GM21367 (cell line): ENCODE measurements around the gene TMTC4.
A peak's percentile ranks its signal among the peaks of the same experiment; 100 is the strongest.
"Not testable (repeated sequence)": the region's sequence is repeated elsewhere in the genome, so short reads cannot be mapped to it uniquely, and the experiment has no call there.

Source experiments
- ATAC-seq: cut with Tn5 transposase; IDR thresholded peaks from one replicate; pipeline ENCODE4 v1.9.1; 2021; ENCODE audit not compliant: unreplicated experiment

TMTC4 gene

GRCh38 chr13:100589178-100589725, 85.3 kb downstream of the TMTC4 start:
- no peak for ATAC-seq

GRCh38 chr13:100588331-100589177, 86.0 kb downstream of the TMTC4 start, which contains the start of gene GGACT:
Gene GGACT (minus strand): TSS chr13:100588789. CDS start chr13:100532591, 56,198 bp downstream.
- ATAC-seq = peak; percentile 98

- ATAC-seq = no peak
Measured at GRCh38 chr13:100584896-100585295, 89.7 kb downstream of the TMTC4 start.

GRCh38 chr13:100581504-100581903, 93.1 kb downstream of the TMTC4 start:
- no peak for ATAC-seq

GRCh38 chr13:100581030-100581429, 93.6 kb downstream of the TMTC4 start:
- ATAC-seq = no peak

- no peak for ATAC-seq
Measured at GRCh38 chr13:100580045-100580444, 94.5 kb downstream of the TMTC4 start.

GRCh38 chr13:100577239-100577638, 97.4 kb downstream of the TMTC4 start:
- not testable (repeated sequence) for ATAC-seq

- ATAC-seq = peak; percentile 96
Measured at GRCh38 chr13:100573121-100573520, 101.5 kb downstream of the TMTC4 start.

GRCh38 chr13:100566543-100566942, 108.1 kb downstream of the TMTC4 start:
- no peak for ATAC-seq

- no peak for ATAC-seq
Measured at GRCh38 chr13:100565286-100565685, 109.3 kb downstream of the TMTC4 start.

GRCh38 chr13:100564444-100565223, 110.0 kb downstream of the TMTC4 start:
- ATAC-seq = no peak

- ATAC-seq = no peak
Measured at GRCh38 chr13:100563779-100564178, 110.8 kb downstream of the TMTC4 start.

GRCh38 chr13:100561599-100562204, 112.9 kb downstream of the TMTC4 start:
- ATAC-seq = no peak

- ATAC-seq = no peak
Measured at GRCh38 chr13:100561158-100561499, 113.5 kb downstream of the TMTC4 start.

GRCh38 chr13:100560498-100561157, 114.0 kb downstream of the TMTC4 start:
- no peak for ATAC-seq

GRCh38 chr13:100559886-100560285, 114.7 kb downstream of the TMTC4 start:
- no peak for ATAC-seq
